K562 (cell line): ENCODE measurements around the gene PRRT1.

Experiments used
- CTCF ChIP-seq, 3 experiments: IDR thresholded peaks in 2 of 3; conservative IDR thresholded peaks in 1 of 3; 2 replicates each; pipeline ENCODE4 v1.5.1; 2011 to 2012; ENCODE audit warnings: low read length in 3 of 3, mild to moderate bottlenecking in 3 of 3, control low read depth in 2 of 3, improper control_type of control experiment in 1 of 3, inconsistent platforms in 1 of 3, low read depth in 1 of 3, mixed read lengths in 1 of 3, moderate library complexity in 1 of 3; ENCODE audit not compliant: insufficient read depth in 2 of 3
- EZH2 ChIP-seq: IDR thresholded peaks from 2 replicates; pipeline ENCODE4 v1.6.1; 2012; ENCODE audit warnings: low read depth, mild to moderate bottlenecking, inconsistent platforms, low read length, borderline replicate concordance
- MAFF ChIP-seq: IDR thresholded peaks from 2 replicates; pipeline ENCODE4 v1.6.1; 2012; ENCODE audit warnings: low read length, improper control_type of control experiment
- STAG1 ChIP-seq: sonication (generic); formaldehyde crosslinking; IDR thresholded peaks from 2 replicates; pipeline ENCODE4 v1.5.0; 2020; ENCODE audit warnings: missing genetic modification reagents, borderline replicate concordance
- ZBTB1 ChIP-seq: sonication (generic); formaldehyde crosslinking; IDR thresholded peaks from 2 replicates; pipeline ENCODE4 v1.8.1; 2023; ENCODE audit warnings: missing genetic modification reagents, low read depth, mild to moderate bottlenecking, borderline replicate concordance
- ZNF121 ChIP-seq: sonication (generic); formaldehyde crosslinking; conservative IDR thresholded peaks from 2 replicates; pipeline ENCODE4 v1.8.0; 2022; ENCODE audit warnings: missing genetic modification reagents
- ZNF274 ChIP-seq: IDR thresholded peaks from 2 replicates; pipeline ENCODE4 v1.6.1; 2011; ENCODE audit warnings: low read depth, mild to moderate bottlenecking, low read length, moderate library complexity, borderline replicate concordance
- TF ChIP-seq, protein P1 (sequence below): fragments of 250-450 bp; sonication (Bioruptor Pico); IDR thresholded peaks from 2 replicates; pipeline ENCODE4 v1.8.0; 2022; ENCODE audit warnings: moderate library complexity, mild to moderate bottlenecking, inconsistent platforms
- TF ChIP-seq, protein P2 (sequence below): fragments of 450-650 bp; IDR thresholded peaks from 2 replicates; pipeline ENCODE4 v1.6.1; 2016; ENCODE audit warnings: borderline replicate concordance

DNA sequence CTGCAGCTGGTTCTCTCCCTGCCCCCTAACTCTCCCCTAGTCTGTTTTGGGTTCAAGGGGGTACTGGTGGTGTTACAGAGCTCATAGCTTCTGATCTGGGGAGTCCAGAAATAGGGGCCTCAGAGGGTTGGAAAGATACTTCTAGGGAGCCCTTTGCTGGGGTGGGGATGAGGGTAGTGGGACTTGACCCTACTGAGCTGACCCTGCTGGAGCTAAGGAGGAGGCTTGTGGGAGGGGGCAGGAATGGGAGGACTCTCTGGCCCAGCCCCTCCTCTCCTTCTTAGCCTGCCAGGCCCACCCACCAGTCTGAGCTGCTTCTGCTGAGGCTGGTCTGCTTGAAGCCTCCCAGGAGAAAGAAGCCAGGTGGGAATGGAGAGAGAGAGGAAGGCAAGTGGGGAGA, 12.6 kb upstream of the PRRT1 start, which contains the start of gene EGFL8:
- TF ChIP-seq MAFF = no peak
- TF ChIP-seq STAG1 (CRISPR knock-in tag) = no peak
- TF ChIP-seq, protein P1, sequence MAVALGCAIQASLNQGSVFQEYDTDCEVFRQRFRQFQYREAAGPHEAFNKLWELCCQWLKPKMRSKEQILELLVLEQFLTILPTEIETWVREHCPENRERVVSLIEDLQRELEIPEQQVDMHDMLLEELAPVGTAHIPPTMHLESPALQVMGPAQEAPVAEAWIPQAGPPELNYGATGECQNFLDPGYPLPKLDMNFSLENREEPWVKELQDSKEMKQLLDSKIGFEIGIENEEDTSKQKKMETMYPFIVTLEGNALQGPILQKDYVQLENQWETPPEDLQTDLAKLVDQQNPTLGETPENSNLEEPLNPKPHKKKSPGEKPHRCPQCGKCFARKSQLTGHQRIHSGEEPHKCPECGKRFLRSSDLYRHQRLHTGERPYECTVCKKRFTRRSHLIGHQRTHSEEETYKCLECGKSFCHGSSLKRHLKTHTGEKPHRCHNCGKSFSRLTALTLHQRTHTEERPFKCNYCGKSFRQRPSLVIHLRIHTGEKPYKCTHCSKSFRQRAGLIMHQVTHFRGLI (CRISPR knock-in tag) = no peak
- no peak for TF ChIP-seq ZBTB1 (CRISPR knock-in tag)
- TF ChIP-seq ZNF121 = no peak
- TF ChIP-seq, protein P2, sequence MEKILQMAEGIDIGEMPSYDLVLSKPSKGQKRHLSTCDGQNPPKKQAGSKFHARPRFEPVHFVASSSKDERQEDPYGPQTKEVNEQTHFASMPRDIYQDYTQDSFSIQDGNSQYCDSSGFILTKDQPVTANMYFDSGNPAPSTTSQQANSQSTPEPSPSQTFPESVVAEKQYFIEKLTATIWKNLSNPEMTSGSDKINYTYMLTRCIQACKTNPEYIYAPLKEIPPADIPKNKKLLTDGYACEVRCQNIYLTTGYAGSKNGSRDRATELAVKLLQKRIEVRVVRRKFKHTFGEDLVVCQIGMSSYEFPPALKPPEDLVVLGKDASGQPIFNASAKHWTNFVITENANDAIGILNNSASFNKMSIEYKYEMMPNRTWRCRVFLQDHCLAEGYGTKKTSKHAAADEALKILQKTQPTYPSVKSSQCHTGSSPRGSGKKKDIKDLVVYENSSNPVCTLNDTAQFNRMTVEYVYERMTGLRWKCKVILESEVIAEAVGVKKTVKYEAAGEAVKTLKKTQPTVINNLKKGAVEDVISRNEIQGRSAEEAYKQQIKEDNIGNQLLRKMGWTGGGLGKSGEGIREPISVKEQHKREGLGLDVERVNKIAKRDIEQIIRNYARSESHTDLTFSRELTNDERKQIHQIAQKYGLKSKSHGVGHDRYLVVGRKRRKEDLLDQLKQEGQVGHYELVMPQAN = no peak
- TF ChIP-seq ZNF274 = no peak
- TF ChIP-seq EZH2 = no peak
- TF ChIP-seq CTCF (IDR thresholded peaks at IDR 0.05 in 2 of 3, conservative IDR thresholded peaks at IDR 0.05 in 1 of 3; ENCODE audit: insufficient read depth in 2 of 3, low read depth in 1 of 3, low read length in 3 of 3) = no peak
